Astrocyte (in vitro differentiated cells and primary cell): Measurements from ENCODE around the gene PRKCE. TPM values are rescaled to one million over a fixed set of nuclear protein-coding genes. Genes with fewer than 3 reads are reported as not detected.
A peak's percentile ranks its signal among the peaks of the same experiment; 100 is the strongest.

Source experiments
- DNase-seq: peaks from one replicate; pipeline ENCODE4 v3.0.0-alpha.2; 2010; ENCODE audit warnings: low read depth
- FAIRE-seq: peaks from 2 replicates; lab custom pipeline; 2011; peaks lifted over from hg19 to GRCh38; lab: Jason Lieb, UNC
- H2AFZ ChIP-seq: 2 replicates; pipeline ENCODE4 v1.6.0; 2012; ENCODE audit warnings: low read depth, low read length, inconsistent platforms
- H3K27ac ChIP-seq: 2 replicates; pipeline ENCODE4 v1.5.1; 2011; ENCODE audit warnings: low read depth, low read length, inconsistent platforms
- H3K27me3 ChIP-seq: 2 replicates; pipeline ENCODE4 v1.6.0; 2011; ENCODE audit warnings: low read length, inconsistent platforms; ENCODE audit not compliant: insufficient read depth
- H3K36me3 ChIP-seq: 2 replicates; pipeline ENCODE4 v1.5.1; 2011; ENCODE audit warnings: low read length, inconsistent platforms; ENCODE audit not compliant: insufficient read depth
- H3K4me1 ChIP-seq: 2 replicates; pipeline ENCODE4 v1.5.1; 2011; ENCODE audit warnings: low read length, inconsistent platforms; ENCODE audit not compliant: insufficient read depth
- H3K4me2 ChIP-seq: 2 replicates; pipeline ENCODE4 v1.6.0; 2012; ENCODE audit warnings: low read length, inconsistent platforms
- H3K4me3 ChIP-seq: 2 replicates; pipeline ENCODE4 v1.5.1; 2011; ENCODE audit warnings: low read depth, mild to moderate bottlenecking, low read length, inconsistent platforms; ENCODE audit not compliant: insufficient read depth
- H3K79me2 ChIP-seq: 2 replicates; pipeline ENCODE4 v1.6.0; 2012; ENCODE audit warnings: mild to moderate bottlenecking, low read length, inconsistent platforms; ENCODE audit not compliant: insufficient read depth
- H3K9ac ChIP-seq: 2 replicates; pipeline ENCODE4 v1.6.0; 2012; ENCODE audit warnings: mild to moderate bottlenecking, low read length, inconsistent platforms
- H3K9me3 ChIP-seq: 2 replicates; pipeline ENCODE4 v1.5.1; 2012; ENCODE audit warnings: low read depth, mild to moderate bottlenecking, low read length, inconsistent platforms; ENCODE audit not compliant: insufficient read depth
- H4K20me1 ChIP-seq: 2 replicates; pipeline ENCODE4 v1.6.0; 2012; ENCODE audit warnings: low read length, inconsistent platforms; ENCODE audit not compliant: insufficient read depth
- H3K27ac Mint-ChIP-seq: one replicate; pipeline ENCODE4 v1.8.0; 2021; ENCODE audit warnings: mild to moderate bottlenecking, mixed read lengths; ENCODE audit not compliant: unreplicated experiment
- H3K27me3 Mint-ChIP-seq: one replicate; pipeline ENCODE4 v1.8.0; 2021; ENCODE audit warnings: low read depth, mixed read lengths; ENCODE audit not compliant: unreplicated experiment
- H3K36me3 Mint-ChIP-seq: one replicate; pipeline ENCODE4 v1.8.0; 2021; ENCODE audit warnings: low read depth, mixed read lengths; ENCODE audit not compliant: unreplicated experiment
- H3K4me1 Mint-ChIP-seq: one replicate; pipeline ENCODE4 v1.8.0; 2021; ENCODE audit warnings: low read depth, mixed read lengths; ENCODE audit not compliant: unreplicated experiment
- H3K4me3 Mint-ChIP-seq: one replicate; pipeline ENCODE4 v1.8.0; 2021; ENCODE audit warnings: mild to moderate bottlenecking, moderate library complexity, mixed read lengths; ENCODE audit not compliant: unreplicated experiment
- H3K9me3 Mint-ChIP-seq: one replicate; pipeline ENCODE4 v1.8.0; 2021; ENCODE audit warnings: mild to moderate bottlenecking, mixed read lengths; ENCODE audit not compliant: unreplicated experiment
- CTCF ChIP-seq: IDR thresholded peaks from 2 replicates; pipeline ENCODE4 v1.5.1; 2011; ENCODE audit warnings: low read depth, mild to moderate bottlenecking, inconsistent platforms, low read length, moderate library complexity; ENCODE audit not compliant: insufficient read depth
- EZH2 ChIP-seq: IDR thresholded peaks from 2 replicates; pipeline ENCODE4 v1.6.1; 2012; ENCODE audit warnings: mild to moderate bottlenecking, low read length, inconsistent platforms; ENCODE audit not compliant: insufficient read depth
- total RNA-seq: library from RNA; stranded (reverse); gene quantifications from 2 replicates; pipeline ENCODE4 v1.2.1, GENCODE V29; 2021

Gene PRKCE
- total RNA-seq, 1 donor from 2014 or later, result 12.8 TPM

GRCh38 chr2:45765007-45765727 lies 113.7 kb downstream of the PRKCE start:
- DNase-seq (no peak), FAIRE-seq (no peak)
- Mint-ChIP-seq H3K36me3 (no peaks in the 10 kb centered on the region), H3K27me3 (peaks cover 9% of the 10 kb centered on the region), H3K9me3 (peaks cover 2% of the 10 kb centered on the region), H3K4me1 (peaks cover under 1% of the 10 kb centered on the region), H3K4me3 (no peak overlapping the region), H3K27ac (no peak overlapping the region)
- TF ChIP-seq CTCF (no peak), EZH2 (no peak)
- no peaks in the 10 kb centered on the region for H3K9me3 ChIP-seq
- no peak overlapping the region for H3K4me2 ChIP-seq
- H3K27me3 ChIP-seq, result no peaks in the 10 kb centered on the region
- H3K79me2 ChIP-seq, result no peaks in the 10 kb centered on the region
- no peaks in the 10 kb centered on the region for H3K4me1 ChIP-seq
- H2AFZ ChIP-seq, result no peak overlapping the region
- H3K9ac ChIP-seq, result no peak overlapping the region
- H3K4me3 ChIP-seq, result no peak overlapping the region
- peaks cover 17% of the 10 kb centered on the region for H4K20me1 ChIP-seq
- no peaks in the 10 kb centered on the region for H3K36me3 ChIP-seq
- no peak overlapping the region for H3K27ac ChIP-seq

GRCh38 chr2:45765728-45766254 lies 114.3 kb downstream of the PRKCE start:
- no peaks in the 10 kb centered on the region for H3K79me2 ChIP-seq
- Mint-ChIP-seq H3K36me3 (no peaks in the 10 kb centered on the region), H3K9me3 (peaks cover 2% of the 10 kb centered on the region), H3K4me3 (no peak overlapping the region), H3K27me3 (peaks cover 9% of the 10 kb centered on the region), H3K27ac (no peak overlapping the region), H3K4me1 (no peaks in the 10 kb centered on the region)
- no peak overlapping the region for H3K4me3 ChIP-seq
- TF ChIP-seq CTCF, result no peak
- no peak for TF ChIP-seq EZH2
- no peak overlapping the region for H2AFZ ChIP-seq
- no peak for FAIRE-seq
- H3K27ac ChIP-seq, result no peak overlapping the region
- no peaks in the 10 kb centered on the region for H3K4me1 ChIP-seq
- no peak overlapping the region for H3K4me2 ChIP-seq
- no peaks in the 10 kb centered on the region for H3K36me3 ChIP-seq
- no peak overlapping the region for H3K9ac ChIP-seq
- H3K9me3 ChIP-seq, result no peaks in the 10 kb centered on the region
- DNase-seq, result no peak
- H4K20me1 ChIP-seq, result peaks cover 20% of the 10 kb centered on the region
- H3K27me3 ChIP-seq, result no peaks in the 10 kb centered on the region

- Histone ChIP-seq H3K4me3 (no peak overlapping the region), H3K27ac (no peak overlapping the region), H3K9ac (no peak overlapping the region), H4K20me1 (peaks cover 36% of the 10 kb centered on the region), H3K79me2 (peaks cover 3% of the 10 kb centered on the region), H3K27me3 (no peaks in the 10 kb centered on the region), H3K9me3 (no peaks in the 10 kb centered on the region), H3K4me1 (no peaks in the 10 kb centered on the region), H3K4me2 (no peak overlapping the region), H2AFZ (no peak overlapping the region), H3K36me3 (no peaks in the 10 kb centered on the region)
- FAIRE-seq (peak; percentile 5), DNase-seq (no peak)
- Mint-ChIP-seq H3K9me3 (peaks cover 2% of the 10 kb centered on the region), H3K36me3 (no peaks in the 10 kb centered on the region), H3K27ac (no peak overlapping the region), H3K4me3 (no peak overlapping the region), H3K27me3 (peaks cover 18% of the 10 kb centered on the region), H3K4me1 (no peaks in the 10 kb centered on the region)
- TF ChIP-seq CTCF (no peak), EZH2 (no peak)
Measured at GRCh38 chr2:45768208-45768607, 116.7 kb downstream of the PRKCE start.
